Peyer's patch (tissue), 4 donors: ENCODE measurements around the gene PRSS12. TPM values are rescaled to one million over a fixed set of nuclear protein-coding genes. Genes with fewer than 3 reads are reported as not detected.

Experiments used
- DNase-seq, 3 donors: peaks; one replicate each; pipeline ENCODE4 v3.0.0-alpha.2; 2017 to 2019
- H3K27ac ChIP-seq, 4 donors: fragments of 200-600 bp; sonication (generic); one replicate each; pipeline ENCODE4 v1.5.1; 2016 to 2019
- H3K27me3 ChIP-seq, 2 donors: fragments of 200-600 bp; sonication (generic); one replicate each; pipeline ENCODE4 v1.5.1; 2019
- H3K36me3 ChIP-seq, 3 donors: fragments of 200-600 bp; sonication (generic); one replicate each; pipeline ENCODE4 v1.5.1; 2016 to 2019
- H3K4me1 ChIP-seq, 4 donors: fragments of 200-600 bp; sonication (generic); one replicate each; pipeline ENCODE4 v1.5.1; 2016 to 2019
- H3K4me3 ChIP-seq, 4 donors: fragments of 200-600 bp; sonication (generic); 1 replicate in 3 of 4; 2 replicates in 1 of 4; pipeline ENCODE4 v1.5.1; 2016 to 2019; ENCODE audit warnings: mild to moderate bottlenecking in 1 of 4
- H3K9me3 ChIP-seq, 4 donors: fragments of 200-600 bp; sonication (generic); one replicate each; pipeline ENCODE4 v1.5.1; 2016 to 2019; ENCODE audit warnings: mild to moderate bottlenecking in 1 of 4
- CTCF ChIP-seq, 6 experiments: fragments of 450-650 bp in 4 of 6; fragments of 200-600 bp in 2 of 6; sonication (generic) in 1 of 6; IDR thresholded peaks; one replicate each; pipeline ENCODE4 v1.5.1; 2017 to 2019; ENCODE audit warnings: antibody characterized with exemption in 6 of 6, mild to moderate bottlenecking in 3 of 6, moderate library complexity in 1 of 6
- POLR2A ChIP-seq, 2 donors: fragments of 450-650 bp; IDR thresholded peaks; one replicate each; pipeline ENCODE4 v1.5.1; 2017; ENCODE audit warnings: antibody characterized with exemption in 2 of 2, mild to moderate bottlenecking in 2 of 2, moderate library complexity in 2 of 2
- total RNA-seq, 4 donors: library from RNA; depleted of rRNA; stranded (reverse); fragments of >200 nt; gene quantifications; one replicate each; pipeline ENCODE4 v1.1.0, GENCODE V29; 2016

PRSS12 gene
- total RNA-seq, 4 donors from 2014 or later = 23.1 to 71.0 (median 44.1) TPM

- H3K27me3 ChIP-seq = no peaks in the 10 kb centered on the region
- DNase-seq = no peak
- H3K27ac ChIP-seq = no peak overlapping the region
- H3K4me3 ChIP-seq = no peak overlapping the region
- TF ChIP-seq POLR2A (IDR thresholded peaks at IDR 0.05) (no peak), CTCF (IDR thresholded peaks at IDR 0.05) (no peak)
- H3K36me3 ChIP-seq = no peaks in the 10 kb centered on the region
- no peaks in the 10 kb centered on the region for H3K4me1 ChIP-seq
- H3K9me3 ChIP-seq = no peaks in the 10 kb centered on the region
These were observed 64.9 kb downstream of the PRSS12 start for GRCh38 chr4:118287711-118288451.

DNA sequence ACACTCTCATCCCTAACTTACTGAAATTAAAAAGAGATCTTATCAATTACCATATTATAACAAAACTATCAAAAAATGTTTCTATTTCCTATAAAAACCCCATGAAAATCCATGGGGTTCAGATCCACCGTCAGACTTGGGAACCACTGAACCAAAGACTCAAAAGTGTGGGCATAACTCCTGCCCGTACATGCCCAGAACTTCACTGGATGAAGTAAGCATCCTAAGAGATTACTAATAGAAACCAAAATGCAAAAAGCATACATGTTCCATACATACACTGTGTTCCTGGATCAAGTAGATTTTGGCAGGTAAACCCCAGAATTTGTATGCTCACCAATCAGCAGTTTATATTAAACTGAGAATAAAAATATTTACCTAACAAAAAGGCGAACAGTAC is 66.1 kb downstream of the PRSS12 start:
- no peaks in the 10 kb centered on the region for H3K36me3 ChIP-seq
- no peaks in the 10 kb centered on the region for H3K27me3 ChIP-seq
- H3K4me3 ChIP-seq = no peak overlapping the region
- DNase-seq = no peak
- TF ChIP-seq POLR2A (IDR thresholded peaks at IDR 0.05) (no peak), CTCF (IDR thresholded peaks at IDR 0.05) (no peak)
- H3K27ac ChIP-seq = no peak overlapping the region
- H3K4me1 ChIP-seq = no peaks in the 10 kb centered on the region
- no peaks in the 10 kb centered on the region for H3K9me3 ChIP-seq

DNA sequence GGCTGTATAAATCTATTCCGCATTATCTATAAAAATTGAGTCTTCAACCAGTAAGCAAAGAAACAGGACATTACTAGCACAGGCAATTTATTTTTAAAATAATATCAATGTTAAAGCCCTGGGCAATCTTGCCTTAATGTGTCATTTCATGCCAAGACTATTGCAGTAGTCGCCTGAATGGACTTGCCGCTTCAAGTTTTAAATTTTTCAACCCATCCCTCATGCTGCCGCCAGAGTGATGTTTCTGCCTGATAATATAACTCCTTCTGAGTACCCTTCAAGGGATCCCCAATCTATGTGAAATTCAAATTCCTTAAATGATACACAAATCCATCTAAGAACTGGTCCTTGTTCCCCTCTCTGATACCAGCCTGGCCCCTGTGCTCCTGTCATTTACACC is 66.9 kb downstream of the PRSS12 start:
- H3K27ac ChIP-seq = no peak overlapping the region
- H3K36me3 ChIP-seq = no peaks in the 10 kb centered on the region
- no peak for DNase-seq
- H3K27me3 ChIP-seq = no peaks in the 10 kb centered on the region
- TF ChIP-seq CTCF (IDR thresholded peaks at IDR 0.05) (no peak), POLR2A (IDR thresholded peaks at IDR 0.05) (no peak)
- peaks cover 0 to 3% (median 0%) of the 10 kb centered on the region in 4 donors for H3K4me1 ChIP-seq
- no peak overlapping the region for H3K4me3 ChIP-seq
- no peaks in the 10 kb centered on the region for H3K9me3 ChIP-seq

GRCh38 chr4:118284169-118284568 is 68.6 kb downstream of the PRSS12 start:
- Histone ChIP-seq H3K9me3 (no peaks in the 10 kb centered on the region), H3K4me3 (no peak overlapping the region), H3K4me1 (peaks cover 0 to 17% (median 2%) of the 10 kb centered on the region in 4 donors), H3K36me3 (no peaks in the 10 kb centered on the region), H3K27ac (no peak overlapping the region), H3K27me3 (no peaks in the 10 kb centered on the region)
- TF ChIP-seq POLR2A (IDR thresholded peaks at IDR 0.05) = no peak
- no peak for TF ChIP-seq CTCF (IDR thresholded peaks at IDR 0.05)
- DNase-seq = no peak

- H3K27me3 ChIP-seq = no peaks in the 10 kb centered on the region
- TF ChIP-seq CTCF (IDR thresholded peaks at IDR 0.05) (no peak), POLR2A (IDR thresholded peaks at IDR 0.05) (no peak)
- peaks cover 0 to 17% (median 2%) of the 10 kb centered on the region in 4 donors for H3K4me1 ChIP-seq
- no peaks in the 10 kb centered on the region for H3K36me3 ChIP-seq
- no peak overlapping the region for H3K4me3 ChIP-seq
- H3K27ac ChIP-seq = no peak overlapping the region
- no peak for DNase-seq
- H3K9me3 ChIP-seq = no peaks in the 10 kb centered on the region
These were observed 70.1 kb downstream of the PRSS12 start for GRCh38 chr4:118282692-118283091.
